Nephron progenitor cell (in vitro differentiated cells): ENCODE measurements around the gene ATG9A.

ENCODE experiments used
- DNase-seq: peaks from one replicate; pipeline ENCODE4 v3.0.0; 2021
- H3K27ac Mint-ChIP-seq: 2 replicates; pipeline ENCODE4 v1.8.0; 2021; ENCODE audit warnings: mild to moderate bottlenecking, moderate library complexity, mixed read lengths
- H3K27me3 Mint-ChIP-seq: 2 replicates; pipeline ENCODE4 v1.8.0; 2021; ENCODE audit warnings: mild to moderate bottlenecking, low read depth, mixed read lengths; ENCODE audit not compliant: poor library complexity
- H3K36me3 Mint-ChIP-seq: 2 replicates; pipeline ENCODE4 v1.8.0; 2021; ENCODE audit warnings: low read depth, mixed read lengths
- H3K4me1 Mint-ChIP-seq: 2 replicates; pipeline ENCODE4 v1.8.0; 2021; ENCODE audit warnings: mixed read lengths
- H3K4me3 Mint-ChIP-seq: 2 replicates; pipeline ENCODE4 v1.8.0; 2021; ENCODE audit warnings: mild to moderate bottlenecking, moderate library complexity, mixed read lengths
- H3K9me3 Mint-ChIP-seq: 2 replicates; pipeline ENCODE4 v1.8.0; 2021; ENCODE audit warnings: mild to moderate bottlenecking, moderate library complexity, mixed read lengths
- CTCF ChIP-seq: fragments of 200-600 bp; sonication (generic); IDR thresholded peaks from 2 replicates; pipeline ENCODE4 v1.5.0; 2021; ENCODE audit warnings: antibody characterized with exemption

ATG9A gene

GRCh38 chr2:219215871-219216534 is 13.4 kb downstream of the ATG9A start:
- no peak overlapping the region for H3K27ac Mint-ChIP-seq
- no peaks in the 10 kb centered on the region for H3K9me3 Mint-ChIP-seq
- DNase-seq = no peak
- peaks cover 22% of the 10 kb centered on the region for H3K4me1 Mint-ChIP-seq
- H3K36me3 Mint-ChIP-seq = peaks cover 34% of the 10 kb centered on the region
- H3K27me3 Mint-ChIP-seq = no peaks in the 10 kb centered on the region
- no peak overlapping the region for H3K4me3 Mint-ChIP-seq
- TF ChIP-seq CTCF = no peak

- H3K9me3 Mint-ChIP-seq = no peaks in the 10 kb centered on the region
- peaks cover 29% of the 10 kb centered on the region for H3K36me3 Mint-ChIP-seq
- DNase-seq = no peak
- no peaks in the 10 kb centered on the region for H3K27me3 Mint-ChIP-seq
- no peak overlapping the region for H3K4me3 Mint-ChIP-seq
- H3K4me1 Mint-ChIP-seq = peaks cover 22% of the 10 kb centered on the region
- no peak for TF ChIP-seq CTCF
- no peak overlapping the region for H3K27ac Mint-ChIP-seq
Observed at GRCh38 chr2:219214786-219215185, 14.7 kb downstream of the ATG9A start.

GRCh38 chr2:219214141-219214540 is 15.3 kb downstream of the ATG9A start:
- TF ChIP-seq CTCF = no peak
- Mint-ChIP-seq H3K4me1 (peaks cover 21% of the 10 kb centered on the region), H3K4me3 (no peak overlapping the region), H3K36me3 (peaks cover 29% of the 10 kb centered on the region), H3K9me3 (no peaks in the 10 kb centered on the region), H3K27me3 (no peaks in the 10 kb centered on the region), H3K27ac (no peak overlapping the region)
- DNase-seq = no peak

GRCh38 chr2:219213486-219214071 is 15.9 kb downstream of the ATG9A start:
- Mint-ChIP-seq H3K27ac (no peak overlapping the region), H3K9me3 (no peaks in the 10 kb centered on the region), H3K4me1 (peaks cover 19% of the 10 kb centered on the region), H3K27me3 (no peaks in the 10 kb centered on the region), H3K36me3 (peaks cover 32% of the 10 kb centered on the region), H3K4me3 (no peak overlapping the region)
- DNase-seq = no peak
- TF ChIP-seq CTCF = no peak

- no peak for DNase-seq
- Mint-ChIP-seq H3K27me3 (no peaks in the 10 kb centered on the region), H3K9me3 (no peaks in the 10 kb centered on the region), H3K4me1 (peaks cover 23% of the 10 kb centered on the region), H3K36me3 (peaks cover 35% of the 10 kb centered on the region), H3K27ac (no peak overlapping the region), H3K4me3 (no peak overlapping the region)
- TF ChIP-seq CTCF = no peak
Observed at GRCh38 chr2:219213026-219213415, 16.4 kb downstream of the ATG9A start.

GRCh38 chr2:219210886-219211362 is 18.5 kb downstream of the ATG9A start:
- Mint-ChIP-seq H3K4me3 (no peak overlapping the region), H3K27me3 (no peaks in the 10 kb centered on the region), H3K4me1 (peaks cover 23% of the 10 kb centered on the region), H3K27ac (no peak overlapping the region), H3K9me3 (no peaks in the 10 kb centered on the region), H3K36me3 (peaks cover 35% of the 10 kb centered on the region)
- no peak for DNase-seq
- TF ChIP-seq CTCF = no peak
